H1 (cell line): ENCODE data around the gene ZKSCAN1.

Experiments
- CTCF ChIP-seq, 3 experiments: IDR thresholded peaks; 1 replicate in 2 of 3; 2 replicates in 1 of 3; pipeline versions ENCODE4 v1.5.1 to v1.6.1; 2011; ENCODE audit warnings: low read length in 3 of 3, mild to moderate bottlenecking in 3 of 3, inconsistent platforms in 2 of 3, low read depth in 1 of 3, moderate library complexity in 1 of 3; ENCODE audit not compliant: insufficient read depth in 1 of 3; ENCODE audit errors: control extremely low read depth in 1 of 3
- FOSL1 ChIP-seq: IDR thresholded peaks from 2 replicates; pipeline ENCODE4 v1.6.1; 2011; ENCODE audit warnings: mild to moderate bottlenecking, low read depth, low read length, moderate library complexity; ENCODE audit not compliant: insufficient read depth
- POLR2A ChIP-seq, 2 experiments: IDR thresholded peaks; 1 replicate in 1 of 2; 2 replicates in 1 of 2; pipeline ENCODE4 v1.6.1; 2011; ENCODE audit warnings: low read depth in 2 of 2, low read length in 2 of 2, mild to moderate bottlenecking in 2 of 2; ENCODE audit errors: control extremely low read depth in 1 of 2
- SIN3A ChIP-seq, 2 experiments: IDR thresholded peaks in 1 of 2; conservative IDR thresholded peaks in 1 of 2; 2 replicates each; pipeline ENCODE4 v1.6.1; 2011 to 2012; ENCODE audit warnings: low read length in 2 of 2, improper control_type of control experiment in 1 of 2, low read depth in 1 of 2, mild to moderate bottlenecking in 1 of 2
- SP1 ChIP-seq: IDR thresholded peaks from 2 replicates; pipeline ENCODE4 v1.6.1; 2011; ENCODE audit warnings: low read depth, low read length
- SRF ChIP-seq: IDR thresholded peaks from 2 replicates; pipeline ENCODE4 v1.6.1; 2011; ENCODE audit warnings: mild to moderate bottlenecking, low read depth, low read length, moderate library complexity
- TBP ChIP-seq: IDR thresholded peaks from 2 replicates; pipeline ENCODE4 v1.6.1; 2011; ENCODE audit warnings: low read depth, low read length, improper control_type of control experiment
- YY1 ChIP-seq: IDR thresholded peaks from 2 replicates; pipeline ENCODE4 v1.6.1; 2011; ENCODE audit warnings: low read depth, mild to moderate bottlenecking, low read length
- TF ChIP-seq, protein P1 (sequence below): IDR thresholded peaks from 2 replicates; pipeline ENCODE4 v1.6.1; 2011; ENCODE audit warnings: low read length, improper control_type of control experiment
- TF ChIP-seq, protein P2 (sequence below): fragments of 300-600 bp; sonication (generic); IDR thresholded peaks from 2 replicates; pipeline ENCODE4 v1.7.1; 2012; ENCODE audit warnings: low read length, moderate library complexity, mild to moderate bottlenecking, inconsistent platforms; ENCODE audit not compliant: insufficient replicate concordance

DNA sequence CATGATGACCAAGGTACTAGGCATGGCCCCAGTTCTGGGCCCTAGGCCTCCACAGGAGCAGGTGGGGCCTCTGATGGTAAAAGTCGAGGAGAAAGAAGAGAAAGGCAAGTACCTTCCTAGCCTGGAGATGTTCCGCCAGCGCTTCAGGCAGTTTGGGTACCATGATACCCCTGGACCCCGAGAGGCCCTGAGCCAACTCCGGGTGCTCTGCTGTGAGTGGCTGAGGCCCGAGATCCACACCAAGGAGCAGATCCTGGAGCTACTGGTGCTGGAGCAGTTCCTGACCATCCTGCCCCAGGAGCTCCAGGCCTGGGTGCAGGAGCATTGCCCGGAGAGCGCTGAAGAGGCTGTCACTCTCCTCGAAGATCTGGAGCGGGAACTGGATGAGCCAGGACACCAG lies 41.6 kb downstream of the ZKSCAN1 start:
- no peak for TF ChIP-seq CTCF (IDR thresholded peaks at IDR 0.05; ENCODE audit: control extremely low read depth in 1 of 3, insufficient read depth in 1 of 3, low read depth in 1 of 3, low read length in 3 of 3)
- no peak for TF ChIP-seq SIN3A (conservative IDR thresholded peaks at IDR 0.05 in 1 of 2, IDR thresholded peaks at IDR 0.05 in 1 of 2; ENCODE audit: low read depth in 1 of 2, low read length in 2 of 2)
- TF ChIP-seq YY1 = no peak
- TF ChIP-seq SRF = no peak
- no peak for TF ChIP-seq SP1
- TF ChIP-seq, protein P1, sequence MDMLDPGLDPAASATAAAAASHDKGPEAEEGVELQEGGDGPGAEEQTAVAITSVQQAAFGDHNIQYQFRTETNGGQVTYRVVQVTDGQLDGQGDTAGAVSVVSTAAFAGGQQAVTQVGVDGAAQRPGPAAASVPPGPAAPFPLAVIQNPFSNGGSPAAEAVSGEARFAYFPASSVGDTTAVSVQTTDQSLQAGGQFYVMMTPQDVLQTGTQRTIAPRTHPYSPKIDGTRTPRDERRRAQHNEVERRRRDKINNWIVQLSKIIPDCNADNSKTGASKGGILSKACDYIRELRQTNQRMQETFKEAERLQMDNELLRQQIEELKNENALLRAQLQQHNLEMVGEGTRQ = no peak
- TF ChIP-seq, protein P2, sequence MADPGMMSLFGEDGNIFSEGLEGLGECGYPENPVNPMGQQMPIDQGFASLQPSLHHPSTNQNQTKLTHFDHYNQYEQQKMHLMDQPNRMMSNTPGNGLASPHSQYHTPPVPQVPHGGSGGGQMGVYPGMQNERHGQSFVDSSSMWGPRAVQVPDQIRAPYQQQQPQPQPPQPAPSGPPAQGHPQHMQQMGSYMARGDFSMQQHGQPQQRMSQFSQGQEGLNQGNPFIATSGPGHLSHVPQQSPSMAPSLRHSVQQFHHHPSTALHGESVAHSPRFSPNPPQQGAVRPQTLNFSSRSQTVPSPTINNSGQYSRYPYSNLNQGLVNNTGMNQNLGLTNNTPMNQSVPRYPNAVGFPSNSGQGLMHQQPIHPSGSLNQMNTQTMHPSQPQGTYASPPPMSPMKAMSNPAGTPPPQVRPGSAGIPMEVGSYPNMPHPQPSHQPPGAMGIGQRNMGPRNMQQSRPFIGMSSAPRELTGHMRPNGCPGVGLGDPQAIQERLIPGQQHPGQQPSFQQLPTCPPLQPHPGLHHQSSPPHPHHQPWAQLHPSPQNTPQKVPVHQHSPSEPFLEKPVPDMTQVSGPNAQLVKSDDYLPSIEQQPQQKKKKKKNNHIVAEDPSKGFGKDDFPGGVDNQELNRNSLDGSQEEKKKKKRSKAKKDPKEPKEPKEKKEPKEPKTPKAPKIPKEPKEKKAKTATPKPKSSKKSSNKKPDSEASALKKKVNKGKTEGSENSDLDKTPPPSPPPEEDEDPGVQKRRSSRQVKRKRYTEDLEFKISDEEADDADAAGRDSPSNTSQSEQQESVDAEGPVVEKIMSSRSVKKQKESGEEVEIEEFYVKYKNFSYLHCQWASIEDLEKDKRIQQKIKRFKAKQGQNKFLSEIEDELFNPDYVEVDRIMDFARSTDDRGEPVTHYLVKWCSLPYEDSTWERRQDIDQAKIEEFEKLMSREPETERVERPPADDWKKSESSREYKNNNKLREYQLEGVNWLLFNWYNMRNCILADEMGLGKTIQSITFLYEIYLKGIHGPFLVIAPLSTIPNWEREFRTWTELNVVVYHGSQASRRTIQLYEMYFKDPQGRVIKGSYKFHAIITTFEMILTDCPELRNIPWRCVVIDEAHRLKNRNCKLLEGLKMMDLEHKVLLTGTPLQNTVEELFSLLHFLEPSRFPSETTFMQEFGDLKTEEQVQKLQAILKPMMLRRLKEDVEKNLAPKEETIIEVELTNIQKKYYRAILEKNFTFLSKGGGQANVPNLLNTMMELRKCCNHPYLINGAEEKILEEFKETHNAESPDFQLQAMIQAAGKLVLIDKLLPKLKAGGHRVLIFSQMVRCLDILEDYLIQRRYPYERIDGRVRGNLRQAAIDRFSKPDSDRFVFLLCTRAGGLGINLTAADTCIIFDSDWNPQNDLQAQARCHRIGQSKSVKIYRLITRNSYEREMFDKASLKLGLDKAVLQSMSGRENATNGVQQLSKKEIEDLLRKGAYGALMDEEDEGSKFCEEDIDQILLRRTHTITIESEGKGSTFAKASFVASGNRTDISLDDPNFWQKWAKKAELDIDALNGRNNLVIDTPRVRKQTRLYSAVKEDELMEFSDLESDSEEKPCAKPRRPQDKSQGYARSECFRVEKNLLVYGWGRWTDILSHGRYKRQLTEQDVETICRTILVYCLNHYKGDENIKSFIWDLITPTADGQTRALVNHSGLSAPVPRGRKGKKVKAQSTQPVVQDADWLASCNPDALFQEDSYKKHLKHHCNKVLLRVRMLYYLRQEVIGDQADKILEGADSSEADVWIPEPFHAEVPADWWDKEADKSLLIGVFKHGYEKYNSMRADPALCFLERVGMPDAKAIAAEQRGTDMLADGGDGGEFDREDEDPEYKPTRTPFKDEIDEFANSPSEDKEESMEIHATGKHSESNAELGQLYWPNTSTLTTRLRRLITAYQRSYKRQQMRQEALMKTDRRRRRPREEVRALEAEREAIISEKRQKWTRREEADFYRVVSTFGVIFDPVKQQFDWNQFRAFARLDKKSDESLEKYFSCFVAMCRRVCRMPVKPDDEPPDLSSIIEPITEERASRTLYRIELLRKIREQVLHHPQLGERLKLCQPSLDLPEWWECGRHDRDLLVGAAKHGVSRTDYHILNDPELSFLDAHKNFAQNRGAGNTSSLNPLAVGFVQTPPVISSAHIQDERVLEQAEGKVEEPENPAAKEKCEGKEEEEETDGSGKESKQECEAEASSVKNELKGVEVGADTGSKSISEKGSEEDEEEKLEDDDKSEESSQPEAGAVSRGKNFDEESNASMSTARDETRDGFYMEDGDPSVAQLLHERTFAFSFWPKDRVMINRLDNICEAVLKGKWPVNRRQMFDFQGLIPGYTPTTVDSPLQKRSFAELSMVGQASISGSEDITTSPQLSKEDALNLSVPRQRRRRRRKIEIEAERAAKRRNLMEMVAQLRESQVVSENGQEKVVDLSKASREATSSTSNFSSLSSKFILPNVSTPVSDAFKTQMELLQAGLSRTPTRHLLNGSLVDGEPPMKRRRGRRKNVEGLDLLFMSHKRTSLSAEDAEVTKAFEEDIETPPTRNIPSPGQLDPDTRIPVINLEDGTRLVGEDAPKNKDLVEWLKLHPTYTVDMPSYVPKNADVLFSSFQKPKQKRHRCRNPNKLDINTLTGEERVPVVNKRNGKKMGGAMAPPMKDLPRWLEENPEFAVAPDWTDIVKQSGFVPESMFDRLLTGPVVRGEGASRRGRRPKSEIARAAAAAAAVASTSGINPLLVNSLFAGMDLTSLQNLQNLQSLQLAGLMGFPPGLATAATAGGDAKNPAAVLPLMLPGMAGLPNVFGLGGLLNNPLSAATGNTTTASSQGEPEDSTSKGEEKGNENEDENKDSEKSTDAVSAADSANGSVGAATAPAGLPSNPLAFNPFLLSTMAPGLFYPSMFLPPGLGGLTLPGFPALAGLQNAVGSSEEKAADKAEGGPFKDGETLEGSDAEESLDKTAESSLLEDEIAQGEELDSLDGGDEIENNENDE = no peak
- TF ChIP-seq POLR2A (IDR thresholded peaks at IDR 0.05; ENCODE audit: control extremely low read depth in 1 of 2, low read depth in 2 of 2, low read length in 2 of 2) = no peak
- TF ChIP-seq FOSL1 = no peak
- no peak for TF ChIP-seq TBP
